ENCODE results near the gene ADAMTSL1.

ADAMTSL1 gene

GRCh38 chr9:18768951-18769622, 295.1 kb downstream of the ADAMTSL1 start:
- DNase-seq (ENCODE audit: low read depth in 2 of 2, low spot score in 1 of 2) = no peak

GRCh38 chr9:18770131-18770908, 296.4 kb downstream of the ADAMTSL1 start:
- DNase-seq (ENCODE audit: low read depth in 2 of 2, low spot score in 1 of 2) = no peak

GRCh38 chr9:18771011-18771410, 297.1 kb downstream of the ADAMTSL1 start:
- no peak for DNase-seq (ENCODE audit: low read depth in 2 of 2, low spot score in 1 of 2)

DNA sequence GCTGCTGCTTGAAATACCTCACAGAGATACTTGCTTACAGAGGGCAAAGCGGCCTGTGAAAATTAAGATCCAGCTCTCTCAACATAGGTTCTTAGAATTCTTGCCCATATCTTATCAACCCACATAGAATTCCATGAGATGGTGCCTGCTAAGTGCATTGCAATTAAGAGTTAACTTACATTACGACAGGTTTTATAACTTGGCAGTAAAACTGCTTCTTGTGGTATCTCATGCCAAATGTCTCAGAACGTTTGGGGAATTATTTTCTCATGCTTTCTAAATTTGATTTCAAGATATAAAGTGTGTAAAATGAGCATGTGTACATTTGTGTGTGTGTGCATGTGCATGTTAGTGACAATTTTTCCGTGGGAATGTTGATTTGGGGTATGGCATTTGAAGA, 297.8 kb downstream of the ADAMTSL1 start:
- DNase-seq (ENCODE audit: low read depth in 2 of 2, low spot score in 1 of 2) = no peak

- DNase-seq (ENCODE audit: low read depth in 2 of 2, low spot score in 1 of 2) = no peak
Measured at GRCh38 chr9:18775241-18775640, 301.3 kb downstream of the ADAMTSL1 start.

DNA sequence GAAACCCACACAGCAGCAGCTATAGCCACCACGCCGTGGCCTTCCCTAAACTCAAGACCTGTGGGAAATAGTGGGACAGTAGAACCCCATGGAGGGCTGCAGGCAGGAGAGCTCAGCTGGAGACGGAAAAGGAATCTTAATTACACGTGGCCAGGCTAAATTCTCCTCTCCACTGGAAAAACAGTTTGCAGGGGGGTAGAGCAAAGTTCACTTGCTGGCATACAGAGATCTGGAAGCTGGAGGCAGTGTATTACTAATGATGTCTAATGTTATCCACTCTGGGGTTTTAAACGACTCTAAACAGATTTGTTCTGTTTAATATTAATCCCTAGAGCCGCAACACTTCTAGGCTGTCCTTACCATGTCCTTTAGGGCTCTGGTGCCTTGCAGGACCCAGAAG, 302.0 kb downstream of the ADAMTSL1 start:
- no peak for DNase-seq (ENCODE audit: low read depth in 2 of 2, low spot score in 1 of 2)

- no peak for DNase-seq (ENCODE audit: low read depth in 2 of 2, low spot score in 1 of 2)
Measured at GRCh38 chr9:18776836-18777820, 303.2 kb downstream of the ADAMTSL1 start.

DNA sequence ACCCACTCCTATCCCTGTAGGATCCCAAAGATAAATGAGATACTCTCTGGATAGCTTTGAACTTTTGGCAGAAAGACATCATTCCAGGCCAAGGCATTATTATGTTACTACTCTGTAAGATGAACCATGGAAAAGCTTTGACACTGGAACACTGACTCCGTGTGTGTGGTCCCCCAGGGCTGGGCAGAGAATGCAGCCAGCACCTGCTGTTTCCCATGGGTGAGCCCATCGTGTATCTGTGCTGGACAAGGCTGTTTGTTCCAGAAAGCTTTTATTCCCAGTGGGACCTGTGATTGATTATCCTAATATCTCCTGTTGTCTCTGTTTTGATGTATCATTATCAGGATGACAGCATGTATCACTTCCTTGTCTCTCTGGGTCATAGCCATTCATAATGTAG, 304.2 kb downstream of the ADAMTSL1 start:
- DNase-seq (ENCODE audit: low read depth in 2 of 2, low spot score in 1 of 2) = no peak

GRCh38 chr9:18778846-18779245, 304.9 kb downstream of the ADAMTSL1 start:
- DNase-seq (ENCODE audit: low read depth in 2 of 2, low spot score in 1 of 2) = no peak

- no peak for DNase-seq (ENCODE audit: low read depth in 2 of 2, low spot score in 1 of 2)
Measured at GRCh38 chr9:18783909-18784308, 310.0 kb downstream of the ADAMTSL1 start.

GRCh38 chr9:18785604-18786003, 311.7 kb downstream of the ADAMTSL1 start:
- no peak for DNase-seq (ENCODE audit: low read depth in 2 of 2, low spot score in 1 of 2)

DNA sequence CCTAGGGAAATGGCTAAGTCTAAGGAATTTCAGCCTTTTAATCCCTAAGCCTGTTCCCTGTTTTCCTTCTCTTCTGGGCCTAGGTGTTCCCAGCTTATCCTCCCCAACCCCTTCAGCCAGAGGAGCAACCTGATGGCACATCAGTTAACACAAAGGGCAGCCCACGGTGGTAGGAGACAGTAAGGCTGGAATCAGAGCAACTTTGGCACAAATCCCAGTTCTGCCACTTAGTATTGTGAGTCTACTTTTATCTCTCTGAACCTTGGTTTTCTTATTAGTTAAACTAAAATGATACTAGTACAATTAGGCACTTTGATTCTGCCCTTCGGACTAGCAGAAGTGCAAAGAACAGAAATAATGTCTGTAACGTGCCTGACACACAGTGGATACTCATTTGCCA, 312.2 kb downstream of the ADAMTSL1 start:
- DNase-seq (ENCODE audit: low read depth in 2 of 2, low spot score in 1 of 2) = no peak

DNA sequence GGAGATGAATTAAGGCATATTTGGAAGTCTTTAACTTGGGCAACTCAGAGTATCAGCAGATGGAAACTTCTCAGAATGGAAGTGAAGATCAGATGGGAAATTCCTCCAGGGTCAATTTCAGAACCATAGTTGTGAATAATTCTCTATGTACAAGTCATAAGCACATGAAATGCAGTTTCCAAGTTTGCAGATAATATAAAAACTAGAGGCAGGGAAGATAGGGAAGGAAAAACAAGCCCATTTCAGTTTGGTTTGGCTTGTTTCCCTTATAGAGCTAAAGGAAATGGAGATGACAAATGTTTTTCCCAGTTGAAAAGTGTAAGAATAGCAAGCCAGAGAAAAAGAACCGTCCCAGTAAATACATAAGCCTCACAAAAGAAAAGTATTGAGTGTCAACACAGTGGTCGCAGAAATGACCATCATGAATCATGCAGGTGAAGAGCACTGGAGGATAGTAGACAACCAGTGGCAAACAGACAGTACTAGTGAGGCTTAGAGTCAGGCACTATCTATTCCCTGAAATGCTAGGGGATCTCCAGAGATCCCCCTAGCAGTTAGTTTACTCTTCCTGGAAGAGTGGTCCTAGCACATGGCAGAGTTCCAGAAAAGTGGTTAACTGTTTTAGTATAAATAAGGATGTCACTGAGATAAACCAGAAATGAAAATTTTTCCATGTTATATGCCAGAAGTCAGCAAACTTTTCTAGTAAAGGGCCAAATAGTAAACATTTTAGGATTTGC, 313.1 kb downstream of the ADAMTSL1 start:
- DNase-seq (ENCODE audit: low read depth in 2 of 2, low spot score in 1 of 2) = no peak

GRCh38 chr9:18788256-18788655, 314.3 kb downstream of the ADAMTSL1 start:
- no peak for DNase-seq (ENCODE audit: low read depth in 2 of 2, low spot score in 1 of 2)

DNA sequence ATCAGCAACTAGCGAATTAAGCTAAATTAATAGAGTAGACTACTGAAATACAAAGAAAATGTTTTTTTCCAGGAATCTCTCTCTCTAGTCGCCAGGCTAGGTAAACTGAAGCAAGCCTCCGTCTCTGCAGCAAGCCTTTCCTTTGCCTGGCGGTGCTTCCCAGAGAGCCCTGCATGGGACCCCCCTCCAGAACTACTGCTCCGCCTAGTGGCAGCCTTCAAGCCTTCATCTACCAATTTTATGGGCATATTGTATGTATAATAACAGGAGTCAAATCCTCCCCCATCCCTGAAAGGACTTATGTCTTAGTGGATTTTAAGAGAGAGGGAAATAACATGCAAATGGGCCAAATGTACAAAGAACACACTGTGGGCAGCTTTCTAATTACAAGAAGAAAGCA, 317.1 kb downstream of the ADAMTSL1 start:
- no peak for DNase-seq (ENCODE audit: low read depth in 2 of 2, low spot score in 1 of 2)

DNA sequence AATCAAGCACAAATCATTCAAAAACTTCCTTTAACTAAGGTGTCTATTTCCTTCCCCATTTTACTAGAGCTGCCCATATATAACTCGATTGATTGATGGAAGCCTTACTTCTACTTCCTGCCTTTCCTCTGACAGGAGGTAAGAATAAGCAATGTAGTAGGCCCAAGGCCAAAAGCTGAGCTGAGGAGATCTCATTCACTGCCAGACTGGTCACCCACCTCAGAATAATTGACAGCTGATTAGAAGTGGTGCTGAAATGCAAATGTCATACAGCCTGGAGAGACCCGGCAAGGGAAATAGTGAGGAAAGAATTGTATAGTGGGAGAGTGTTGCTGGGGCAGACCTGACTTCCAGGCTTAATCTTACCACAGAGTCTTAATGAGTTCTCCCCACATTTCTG, 319.2 kb downstream of the ADAMTSL1 start:
- no peak for DNase-seq (ENCODE audit: low read depth in 2 of 2, low spot score in 1 of 2)

DNA sequence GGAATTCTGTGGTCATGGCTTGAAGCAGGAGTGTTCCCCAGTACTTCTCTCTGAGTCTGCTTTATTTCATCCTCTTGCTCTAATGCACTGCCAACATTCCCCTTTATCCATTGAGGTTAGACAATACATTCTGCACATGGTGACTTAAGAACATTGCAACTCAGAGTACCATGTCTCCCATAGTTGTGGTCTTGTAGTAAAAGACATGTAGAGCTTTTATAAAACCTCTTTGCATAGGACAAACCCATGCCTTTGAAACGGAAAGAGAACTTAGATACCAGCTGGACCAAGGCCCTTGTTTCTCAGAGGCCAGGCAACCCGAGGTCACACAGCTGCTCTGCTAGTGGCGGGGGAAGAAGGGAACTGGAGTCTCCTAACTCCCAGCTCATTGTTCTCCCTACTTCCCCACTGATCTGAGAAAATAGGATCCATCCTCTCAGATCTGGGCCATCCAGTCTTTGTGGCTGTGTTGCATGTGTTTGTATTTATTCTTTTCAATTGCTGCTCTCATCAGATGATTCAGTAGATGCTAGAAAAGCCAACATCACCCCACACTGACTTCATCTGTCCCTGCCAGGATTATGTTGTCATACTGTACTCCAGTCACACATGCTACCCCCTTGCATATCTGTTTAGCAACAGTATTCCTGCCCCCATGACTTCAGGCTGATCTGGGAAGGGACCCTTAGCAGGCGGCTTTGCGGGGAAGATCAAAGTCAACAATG, 322.2 kb downstream of the ADAMTSL1 start:
- no peak for DNase-seq (ENCODE audit: low read depth in 2 of 2, low spot score in 1 of 2)

GRCh38 chr9:18796696-18797270, 322.8 kb downstream of the ADAMTSL1 start:
- no peak for DNase-seq (ENCODE audit: low read depth in 2 of 2, low spot score in 1 of 2)

DNA sequence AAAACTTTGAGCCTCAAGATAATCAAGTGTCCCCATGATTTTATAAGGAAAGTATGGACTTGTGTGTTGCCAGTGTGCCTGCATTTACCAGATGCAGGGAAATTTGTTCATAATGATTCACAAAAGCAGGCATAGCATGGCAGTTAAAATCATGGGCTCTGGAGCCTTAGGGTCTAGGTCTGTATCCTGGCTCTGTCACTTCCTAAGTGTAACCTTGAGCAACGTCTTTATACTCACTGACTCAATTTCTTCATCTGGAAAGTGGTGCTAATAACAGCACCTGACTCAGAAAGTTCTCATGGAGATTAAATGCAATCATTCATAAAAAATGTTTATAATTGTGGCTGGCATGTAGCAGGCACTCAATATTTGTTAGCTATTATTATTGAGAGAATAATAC, 324.2 kb downstream of the ADAMTSL1 start:
- DNase-seq (ENCODE audit: low read depth in 2 of 2, low spot score in 1 of 2) = no peak
